HCT116 (cell line): ENCODE data around the gene ITGA1. TPM values are rescaled to one million over a fixed set of nuclear protein-coding genes. Genes with fewer than 3 reads are reported as not detected.

Experiments used
- ATAC-seq: fragments of 200-7000 bp; cut with Tn5 transposase; 2 replicates; pipeline ENCODE4 v1.9.1; 2020; ENCODE audit warnings: mild to moderate bottlenecking, moderate library complexity
- BruUV-seq: library from RNA; stranded (reverse); fragments of 400-500 nt; replicated peaks from 2 replicates; lab custom pipeline; 2021; lab: Mats Ljungman, UMichigan
- CTCF ChIA-PET: fragments of 300-600 bp; sonication (Branson Sonifier 250); formaldehyde crosslinking; loops from one replicate; lab custom pipeline; 2021; ENCODE audit warnings: antibody characterized with exemption; lab: Charles Lee
- POLR2A ChIA-PET: fragments of 300-600, 350-600 bp; sonication (Branson Sonifier 250); formaldehyde crosslinking; loops from one replicate; lab custom pipeline; 2021; ENCODE audit warnings: antibody characterized with exemption; lab: Charles Lee
- RAD21 ChIA-PET, 2 experiments: fragments of 300-600 bp; sonication (Branson Sonifier 250); formaldehyde crosslinking; loops; one replicate each; lab custom pipeline; 2023; ENCODE audit warnings: low total read pairs in 2 of 2; ENCODE audit not compliant: uncharacterized antibody in 2 of 2, unreplicated experiment in 2 of 2, low non-redundant PET in 1 of 2; lab: Charles Lee
- DNase-seq: peaks from one replicate; pipeline ENCODE4 v3.0.0-alpha.2; 2010; ENCODE audit warnings: low read depth, low spot score
- H2AFZ ChIP-seq: fragments of 200-600 bp; shearing (Covaris generic), sonication (generic); 2 replicates; pipeline ENCODE4 v1.6.1; 2017; ENCODE audit warnings: low read depth, mixed run types, mixed read lengths, antibody characterized with exemption, low read length; ENCODE audit not compliant: poor library complexity, severe bottlenecking
- H3K27ac ChIP-seq: 2 replicates; pipeline ENCODE4 v1.5.1; 2012; ENCODE audit warnings: low read depth, low read length
- H3K27me3 ChIP-seq: fragments of 200-600 bp; sonication (generic); 2 replicates; pipeline ENCODE4 v1.6.1; 2016; ENCODE audit warnings: mixed run types, low read length, mixed read lengths; ENCODE audit not compliant: insufficient read depth
- H3K36me3 ChIP-seq, 2 experiments: fragments of 200-500 bp in 1 of 2; fragments of 200-600 bp in 1 of 2; sonication (Bioruptor generic) in 1 of 2; sonication (generic) in 1 of 2; 2 replicates each; pipeline versions ENCODE4 v1.5.1 to v1.6.1; 2014 to 2016; ENCODE audit warnings: low read length in 2 of 2, inconsistent platforms in 1 of 2, mixed read lengths in 1 of 2, mixed run types in 1 of 2; ENCODE audit not compliant: insufficient read depth in 2 of 2, control insufficient read depth in 1 of 2
- H3K4me1 ChIP-seq, 2 experiments: fragments of 200-600 bp in 1 of 2; sonication (generic) in 1 of 2; 2 replicates each; pipeline versions ENCODE4 v1.5.1 to v1.6.1; 2012 to 2017; ENCODE audit warnings: low read length in 2 of 2, inconsistent platforms in 1 of 2, mild to moderate bottlenecking in 1 of 2, mixed read lengths in 1 of 2, mixed run types in 1 of 2, moderate library complexity in 1 of 2; ENCODE audit not compliant: insufficient read depth in 2 of 2, control insufficient read depth in 1 of 2
- H3K4me2 ChIP-seq: fragments of 200-600 bp; sonication (generic); 2 replicates; pipeline ENCODE4 v1.6.1; 2017; ENCODE audit warnings: mixed run types, low read length, mixed read lengths
- H3K4me3 ChIP-seq, 2 experiments: fragments of 200-600 bp in 1 of 2; sonication (generic) in 1 of 2; replicated peaks in 1 of 2; 2 replicates each; pipeline ENCODE4 v1.5.1; 2011 to 2016; ENCODE audit warnings: low read length in 2 of 2, control low read depth in 1 of 2, low read depth in 1 of 2, mild to moderate bottlenecking in 1 of 2, mixed read lengths in 1 of 2, mixed run types in 1 of 2
- H3K79me2 ChIP-seq: fragments of 200-600 bp; sonication (generic); 2 replicates; pipeline ENCODE4 v1.6.1; 2017; ENCODE audit warnings: mild to moderate bottlenecking, mixed run types, low read length, moderate library complexity, mixed read lengths; ENCODE audit not compliant: insufficient read depth
- H3K9ac ChIP-seq: fragments of 200-600 bp; sonication (generic); 2 replicates; pipeline ENCODE4 v1.6.1; 2016; ENCODE audit warnings: low read length, mixed read lengths
- H3K9me2 ChIP-seq: fragments of 200-600 bp; sonication (generic), shearing (Covaris generic); 2 replicates; pipeline ENCODE4 v1.6.1; 2017; ENCODE audit warnings: mixed run types, mild to moderate bottlenecking, moderate library complexity; ENCODE audit not compliant: insufficient read depth
- H3K9me3 ChIP-seq, 2 experiments: fragments of 200-500 bp in 1 of 2; fragments of 200-600 bp in 1 of 2; sonication (Bioruptor generic) in 1 of 2; sonication (generic) in 1 of 2; 2 replicates each; pipeline ENCODE4 v1.6.1; 2014 to 2017; ENCODE audit warnings: low read length in 2 of 2, mixed read lengths in 2 of 2, inconsistent platforms in 1 of 2, low read depth in 1 of 2, mild to moderate bottlenecking in 1 of 2, mixed run types in 1 of 2, moderate library complexity in 1 of 2; ENCODE audit not compliant: control insufficient read depth in 1 of 2, insufficient read depth in 1 of 2
- H4K20me1 ChIP-seq: fragments of 200-600 bp; sonication (generic), shearing (Covaris generic); 2 replicates; pipeline ENCODE4 v1.6.1; 2017; ENCODE audit warnings: mixed run types, mild to moderate bottlenecking, moderate library complexity; ENCODE audit not compliant: insufficient read depth
- ATF3 ChIP-seq: IDR thresholded peaks from 2 replicates; pipeline ENCODE4 v1.6.1; 2012
- CBX3 ChIP-seq: IDR thresholded peaks from 2 replicates; pipeline ENCODE4 v1.6.1; 2012; ENCODE audit warnings: low read depth
- EGR1 ChIP-seq: IDR thresholded peaks from 2 replicates; pipeline ENCODE4 v1.6.1; 2012; ENCODE audit warnings: low read depth
- ELF1 ChIP-seq: IDR thresholded peaks from 2 replicates; pipeline ENCODE4 v1.6.1; 2012; ENCODE audit warnings: low read depth, borderline replicate concordance
- EZH2 ChIP-seq: fragments of 200-600 bp; sonication (generic); IDR thresholded peaks from 2 replicates; pipeline ENCODE4 v1.6.1; 2017; ENCODE audit warnings: antibody characterized with exemption, mixed run types
- JUND ChIP-seq: IDR thresholded peaks from 2 replicates; pipeline ENCODE4 v1.6.1; 2012
- MAX ChIP-seq: IDR thresholded peaks from 2 replicates; pipeline ENCODE4 v1.6.1; 2012
- POLR2A ChIP-seq: IDR thresholded peaks from 2 replicates; pipeline ENCODE4 v1.7.0; 2011; ENCODE audit warnings: borderline replicate concordance; ENCODE audit not compliant: insufficient read depth, insufficient read length; ENCODE audit errors: extremely low read depth
- POLR2AphosphoS5 ChIP-seq: IDR thresholded peaks from 2 replicates; pipeline ENCODE4 v1.6.1; 2011; ENCODE audit warnings: mild to moderate bottlenecking, low read depth, low read length, moderate library complexity
- RAD21 ChIP-seq: IDR thresholded peaks from 2 replicates; pipeline ENCODE4 v1.6.1; 2012; ENCODE audit warnings: low read depth, mild to moderate bottlenecking
- SIN3A ChIP-seq: IDR thresholded peaks from 2 replicates; pipeline ENCODE4 v1.6.1; 2012; ENCODE audit warnings: low read depth
- SRF ChIP-seq: IDR thresholded peaks from 2 replicates; pipeline ENCODE4 v1.6.1; 2012; ENCODE audit warnings: low read depth
- TCF7L2 ChIP-seq: IDR thresholded peaks from 2 replicates; pipeline ENCODE4 v1.7.0; 2011; ENCODE audit warnings: borderline replicate concordance, inconsistent platforms; ENCODE audit not compliant: insufficient read depth, insufficient read length; ENCODE audit errors: extremely low read depth
- YY1 ChIP-seq: IDR thresholded peaks from 2 replicates; pipeline ENCODE4 v1.6.1; 2011; ENCODE audit warnings: low read length, low read depth, moderate library complexity, mild to moderate bottlenecking; ENCODE audit not compliant: insufficient replicate concordance; ENCODE audit errors: extremely low read depth
- ZFX ChIP-seq: fragments of 450-650 bp; IDR thresholded peaks from 2 replicates; pipeline ENCODE4 v1.6.1; 2017
- ZNF274 ChIP-seq: fragments of 200-500 bp; sonication (Bioruptor generic); IDR thresholded peaks from 2 replicates; pipeline ENCODE4 v1.6.1; 2014; ENCODE audit warnings: mild to moderate bottlenecking, low read depth, low read length, inconsistent platforms
- intact Hi-C: fragments of 100-400 bp; cut with micrococcal nuclease; formaldehyde crosslinking; loops from 2 replicates; pipeline ENCODE4 v1.10.0; 2022
- total RNA-seq: library from RNA; stranded (reverse); gene quantifications from one replicate; pipeline ENCODE4 v1.2.1, GENCODE V29; 2021; ENCODE audit not compliant: unreplicated experiment

Gene ITGA1
- total RNA-seq, 1 experiment from 2014 or later, result 1.8 TPM

- POLR2A ChIA-PET, result no interaction called here
- no peak overlapping the region for H3K27ac ChIP-seq
- H3K79me2 ChIP-seq, result peaks cover 47% of the 10 kb centered on the region
- intact Hi-C loops, result no loop called here
- H3K9me2 ChIP-seq, result no peaks in the 10 kb centered on the region
- H3K4me2 ChIP-seq, result no peak overlapping the region; the same call in 1 of the 2 replicates
- BruUV-seq, result no TSS peak
- CTCF ChIA-PET, result interaction anchor here (1.1 kb wide), 1 partner anchor 113 kb away, joined by 5 read pairs; no protein-coding TSS in a partner anchor
- H3K4me3 ChIP-seq, result no peak overlapping the region
- H3K9ac ChIP-seq, result no peak overlapping the region
- RAD21 ChIA-PET, result no interaction called here
- peaks cover 16 to 29% of the 10 kb centered on the region in 2 experiments for H3K36me3 ChIP-seq
- H2AFZ ChIP-seq, result no peak overlapping the region
- TF ChIP-seq RAD21 (no peak), ATF3 (no peak), POLR2AphosphoS5 (no peak), EGR1 (no peak), POLR2A (no peak), CBX3 (no peak)
- no peaks in the 10 kb centered on the region for H3K9me3 ChIP-seq
- peaks cover 10% of the 10 kb centered on the region; the same call in 1 of the 2 replicates for H4K20me1 ChIP-seq
- H3K27me3 ChIP-seq, result no peaks in the 10 kb centered on the region
- DNase-seq, result no peak
- no peak for ATAC-seq
- H3K4me1 ChIP-seq, result peaks cover 6 to 27% of the 10 kb centered on the region in 2 experiments; a peak in 3 of 4 replicates
These were observed 14.7 kb downstream of the ITGA1 start for GRCh38 chr5:52802272-52802973.

GRCh38 chr5:52802974-52803336, 15.2 kb downstream of the ITGA1 start:
- Histone ChIP-seq H3K4me2 (no peak overlapping the region), H3K79me2 (peaks cover 47% of the 10 kb centered on the region), H4K20me1 (peaks cover 10% of the 10 kb centered on the region; the same call in 1 of the 2 replicates), H2AFZ (no peak overlapping the region), H3K27ac (no peak overlapping the region), H3K9me3 (no peaks in the 10 kb centered on the region), H3K4me3 (no peak overlapping the region), H3K27me3 (no peaks in the 10 kb centered on the region), H3K4me1 (peaks cover 6 to 27% of the 10 kb centered on the region in 2 experiments; a peak in 3 of 4 replicates), H3K36me3 (peaks cover 16 to 29% of the 10 kb centered on the region in 2 experiments), H3K9ac (no peak overlapping the region), H3K9me2 (no peaks in the 10 kb centered on the region)
- POLR2A ChIA-PET, result no interaction called here
- no peak for TF ChIP-seq ZFX
- TF ChIP-seq SIN3A, result no peak
- TF ChIP-seq YY1, result no peak
- TF ChIP-seq CBX3, result no peak
- no peak for TF ChIP-seq ZNF274
- no peak for TF ChIP-seq SRF
- no peak for TF ChIP-seq ELF1
- TF ChIP-seq JUND, result no peak
- no peak for TF ChIP-seq TCF7L2
- TF ChIP-seq MAX, result no peak
- TF ChIP-seq POLR2A, result no peak
- TF ChIP-seq RAD21, result no peak
- no peak for TF ChIP-seq EZH2
- ATAC-seq (no peak), DNase-seq (no peak)
- intact Hi-C loops, result no loop called here
- RAD21 ChIA-PET, result no interaction called here
- BruUV-seq, result no TSS peak
- CTCF ChIA-PET, result interaction anchor here (1.5 kb wide), 1 partner anchor 113 kb away, joined by 4 read pairs; no protein-coding TSS in a partner anchor
